Stimulated activated CD4-positive, alpha-beta T cell treated with anti-CD3 and anti-CD28 coated beads, TNF-alpha, amount 100 ng/mL, for 4 hours (primary cell): ENCODE data around the gene RPS15.
"Not testable (repeated sequence)": the region's sequence is repeated elsewhere in the genome, so short reads cannot be mapped to it uniquely, and the experiment has no call there.

ENCODE experiments used
- DNase-seq, 3 experiments: peaks; one replicate each; pipeline ENCODE4 v3.0.0-alpha.2; 2020; ENCODE audit warnings: low read depth in 3 of 3

Gene RPS15

DNA sequence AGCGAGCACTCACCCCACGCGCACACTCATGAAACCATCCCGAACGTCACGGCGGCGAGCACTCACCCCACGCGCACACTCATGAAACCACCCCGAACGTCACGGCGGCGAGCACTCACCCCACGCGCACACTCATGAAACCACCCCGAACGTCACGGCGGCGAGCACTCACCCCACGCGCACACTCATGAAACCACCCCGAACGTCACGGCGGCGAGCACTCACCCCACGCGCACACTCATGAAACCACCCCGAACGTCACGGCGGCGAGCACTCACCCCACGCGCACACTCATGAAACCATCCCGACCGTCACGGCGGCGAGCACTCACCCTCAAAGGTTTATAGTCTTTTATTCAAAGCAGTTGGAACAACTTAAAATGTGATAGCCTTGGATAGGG is 18.1 kb upstream of the RPS15 start:
- DNase-seq, result not testable (repeated sequence)

DNA sequence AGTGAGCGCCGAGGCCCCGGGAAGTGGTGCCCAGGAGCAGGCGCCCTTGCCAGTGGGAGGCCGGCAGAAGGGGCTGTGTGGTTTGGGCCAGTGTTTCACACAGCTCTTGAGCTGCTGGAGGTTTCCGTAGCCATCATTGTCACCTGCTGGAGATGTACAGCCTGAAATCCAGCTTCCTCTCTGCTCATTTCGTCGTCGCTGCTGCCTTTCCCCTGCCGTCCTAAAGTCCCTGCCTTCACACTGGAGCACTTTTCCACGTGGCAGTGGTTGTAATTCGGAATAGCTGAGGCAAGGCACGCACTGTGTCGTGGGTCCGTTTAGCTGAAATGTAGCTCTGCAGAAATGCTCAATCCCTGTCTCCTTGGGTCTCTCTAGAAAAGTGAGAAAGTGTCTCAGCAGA is 17.6 kb upstream of the RPS15 start:
- DNase-seq, result no peak

DNA sequence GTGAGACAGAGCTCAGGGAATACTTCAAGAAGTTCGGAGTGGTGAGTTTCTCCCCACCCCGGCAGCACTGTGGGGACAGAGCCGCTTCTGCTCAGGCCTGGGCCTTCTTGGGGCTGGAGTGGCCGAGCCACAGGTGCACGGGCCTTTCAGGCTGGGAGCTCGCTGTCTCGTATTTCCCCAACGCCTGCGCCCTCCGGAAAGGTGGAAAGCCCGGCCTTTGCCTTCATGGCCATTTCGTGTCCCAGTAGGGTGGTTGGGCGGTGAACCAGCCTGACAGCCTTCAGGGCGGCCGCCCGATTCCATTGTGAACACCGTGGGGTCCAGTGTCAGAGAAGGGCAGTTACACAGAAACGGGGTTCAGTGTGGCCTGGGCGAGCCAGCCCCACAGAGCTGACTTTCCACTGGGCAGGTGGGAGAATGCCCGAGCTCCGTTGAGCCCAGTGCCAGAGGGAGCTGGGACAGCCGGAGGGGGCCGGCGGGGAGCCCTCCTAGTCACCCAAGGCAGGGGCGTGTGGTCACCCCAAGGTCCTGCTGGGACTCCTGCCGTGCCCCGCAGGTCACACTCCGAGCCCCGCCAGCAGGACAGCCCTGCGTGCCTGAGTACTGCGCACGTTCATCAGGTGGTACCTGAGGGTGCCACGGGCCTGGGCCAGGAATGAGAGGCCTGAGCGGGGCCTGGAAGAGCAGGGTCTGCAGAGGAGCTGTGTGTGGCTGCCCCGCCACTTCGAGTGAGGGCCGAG is 16.8 kb upstream of the RPS15 start:
- DNase-seq, result no peak

DNA sequence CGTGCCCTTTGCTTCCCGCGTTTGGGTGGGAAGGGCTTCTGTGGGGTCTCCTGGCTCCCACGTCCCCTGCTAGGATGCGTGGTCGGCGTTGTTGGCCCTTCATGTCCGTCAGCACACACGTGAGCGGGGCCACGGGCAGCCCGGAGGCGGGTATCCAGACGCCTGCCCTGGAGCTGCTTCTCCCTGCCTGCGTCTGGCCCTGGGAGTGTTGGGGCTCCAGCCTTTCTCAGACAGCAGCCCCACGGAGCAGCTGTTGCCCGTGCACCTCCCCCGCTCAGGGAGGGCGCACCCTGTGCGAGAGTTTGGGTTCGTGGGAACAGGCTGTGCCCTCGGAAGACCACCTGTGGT is 16.3 kb upstream of the RPS15 start:
- DNase-seq, result no peak

DNA sequence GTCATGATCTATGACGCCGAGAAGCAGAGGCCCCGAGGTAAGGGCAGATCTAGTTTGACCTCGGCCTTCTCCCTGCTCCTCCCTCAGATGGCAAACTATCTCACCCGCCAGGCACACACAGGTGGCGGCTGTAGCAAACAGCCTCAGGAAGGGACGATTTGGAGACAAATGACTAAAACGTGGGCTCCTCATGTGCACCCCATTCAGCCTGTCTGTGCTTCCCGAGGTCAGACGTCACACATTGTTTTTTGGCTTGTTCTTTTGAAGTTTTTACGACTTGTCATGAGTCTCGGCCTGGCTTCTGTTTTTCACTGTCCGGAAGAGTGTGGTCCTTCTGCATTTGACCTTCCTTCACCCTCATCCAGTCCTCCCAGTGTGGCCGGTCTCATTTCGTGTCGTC is 15.8 kb upstream of the RPS15 start:
- DNase-seq, result no peak

DNA sequence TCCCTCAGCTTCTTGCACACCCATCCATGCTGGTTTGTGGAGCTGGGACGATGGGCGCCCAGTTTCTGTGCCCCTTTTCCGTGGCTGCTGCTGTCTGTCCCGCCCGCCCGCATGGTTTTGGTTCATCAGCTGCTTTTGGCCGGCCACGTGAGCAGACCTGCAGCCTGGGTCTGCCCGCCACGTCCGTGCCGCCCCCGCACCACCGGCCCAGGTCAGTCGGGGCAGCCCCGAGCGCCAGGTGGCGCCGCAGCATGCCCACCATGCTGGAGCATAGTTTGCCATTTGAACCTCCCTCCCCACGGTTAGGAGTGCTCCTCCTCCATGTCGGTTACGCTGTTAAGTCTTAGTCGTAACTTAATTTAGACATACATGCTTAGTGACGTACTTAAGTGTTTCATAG is 15.3 kb upstream of the RPS15 start:
- no peak for DNase-seq

DNA sequence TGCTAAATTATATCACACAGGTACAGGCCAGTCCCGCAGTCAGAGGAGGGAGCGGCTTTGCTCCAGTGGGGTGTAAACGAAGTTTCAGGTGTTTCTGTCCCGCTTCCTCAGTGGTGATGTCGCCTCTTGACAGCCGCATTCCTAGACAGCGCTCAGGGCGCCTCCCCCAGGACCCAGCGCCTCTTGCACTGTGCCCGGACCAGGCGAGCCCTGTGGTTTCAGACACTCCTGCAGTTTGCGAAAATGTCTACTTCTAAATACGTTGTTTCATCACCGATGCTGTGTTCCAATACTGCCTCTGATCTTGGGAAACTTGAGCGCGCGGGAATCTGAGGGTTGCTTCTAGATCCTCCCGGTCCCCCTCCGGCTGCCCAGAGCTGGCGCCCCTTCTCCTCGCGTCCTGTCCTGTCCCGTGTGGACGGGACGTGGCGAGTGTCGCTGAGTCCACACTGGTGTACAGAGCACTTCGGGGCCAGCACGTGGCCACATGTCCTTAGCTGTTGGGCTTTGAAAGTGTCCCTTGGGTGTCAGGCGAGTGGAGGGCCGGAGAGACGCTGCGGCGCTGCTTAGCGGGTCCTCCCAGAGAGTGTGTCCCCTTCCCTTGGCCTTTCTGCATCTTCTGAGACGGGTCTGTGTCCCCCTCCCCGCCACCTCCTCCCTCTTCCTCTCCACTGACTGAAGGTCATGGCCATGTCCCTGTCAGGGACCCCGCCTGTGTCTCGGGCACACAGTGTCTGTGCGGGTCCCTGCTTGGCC is 14.6 kb upstream of the RPS15 start:
- no peak for DNase-seq

DNA sequence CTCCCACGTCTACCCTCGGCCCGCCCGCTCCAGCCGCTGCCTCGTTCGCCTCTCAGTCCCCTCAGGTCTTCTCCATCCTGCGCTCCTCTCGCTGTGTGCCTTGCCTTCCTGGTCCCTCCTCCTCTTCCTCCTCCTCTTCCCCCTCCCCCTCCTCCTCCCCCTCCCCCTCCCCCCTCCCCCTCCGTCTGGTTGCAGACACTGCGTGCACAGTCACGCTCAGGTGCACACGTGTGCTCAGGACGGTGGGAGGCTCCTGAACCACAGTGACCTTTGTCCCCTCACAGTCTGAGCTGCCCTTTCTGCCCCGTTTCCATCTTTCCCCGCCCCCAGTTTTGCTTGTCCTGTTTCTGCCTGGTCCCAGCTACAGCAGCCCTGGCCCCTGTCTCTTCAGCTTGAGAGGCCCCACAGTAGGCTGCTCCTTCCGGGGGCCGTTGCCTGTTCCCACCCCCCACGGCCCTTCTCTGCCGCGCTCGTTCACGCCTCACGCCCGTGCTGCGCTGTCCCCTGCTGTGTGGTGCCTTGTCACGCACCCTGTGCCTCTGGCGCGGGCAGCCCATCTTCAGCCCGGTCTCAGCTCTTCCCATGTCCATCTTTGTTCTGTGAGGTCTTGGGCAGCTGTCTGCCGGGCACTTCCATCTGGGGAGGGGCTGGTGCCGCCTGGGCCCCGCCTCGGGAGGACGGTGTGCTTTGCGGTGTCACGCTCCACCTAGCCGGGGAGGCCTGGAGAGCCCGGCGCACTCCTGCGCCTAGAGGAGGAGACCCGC is 13.8 kb upstream of the RPS15 start:
- no peak for DNase-seq

DNA sequence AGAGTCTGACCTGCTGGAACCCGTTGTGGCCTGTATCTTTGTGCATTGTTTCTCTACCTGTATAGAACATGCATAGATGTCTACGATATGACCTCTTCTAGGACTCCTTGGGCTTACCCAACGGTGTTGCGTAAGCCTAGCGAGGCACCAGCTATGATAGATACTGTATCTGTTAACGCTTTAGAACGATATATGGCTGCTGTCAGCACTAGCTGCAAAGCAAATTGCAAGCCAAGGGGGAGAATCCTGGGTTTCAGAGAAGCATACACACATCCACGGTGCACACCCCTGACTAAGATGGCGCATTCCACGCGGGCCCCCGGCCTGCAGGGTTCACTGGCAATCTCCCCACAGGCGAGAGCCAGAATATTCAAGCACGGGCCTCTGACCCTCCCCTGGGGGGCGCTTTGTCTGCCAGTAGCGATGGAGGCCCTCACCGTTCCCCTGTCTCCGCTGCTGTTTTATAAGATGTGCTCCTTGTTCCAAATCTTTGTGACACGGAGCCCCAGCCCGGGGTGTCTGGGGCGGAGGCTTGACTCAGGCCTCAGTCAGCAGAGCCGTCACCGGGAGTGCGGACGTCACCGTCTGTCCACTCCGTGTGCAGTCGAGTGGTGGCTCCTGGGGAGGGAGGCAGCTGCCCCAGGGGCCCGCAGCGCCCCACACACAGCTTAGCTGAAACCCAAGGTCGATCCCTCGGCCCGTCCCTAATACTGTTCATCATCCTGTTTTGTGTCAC is 12.9 kb upstream of the RPS15 start:
- DNase-seq, result no peak

DNA sequence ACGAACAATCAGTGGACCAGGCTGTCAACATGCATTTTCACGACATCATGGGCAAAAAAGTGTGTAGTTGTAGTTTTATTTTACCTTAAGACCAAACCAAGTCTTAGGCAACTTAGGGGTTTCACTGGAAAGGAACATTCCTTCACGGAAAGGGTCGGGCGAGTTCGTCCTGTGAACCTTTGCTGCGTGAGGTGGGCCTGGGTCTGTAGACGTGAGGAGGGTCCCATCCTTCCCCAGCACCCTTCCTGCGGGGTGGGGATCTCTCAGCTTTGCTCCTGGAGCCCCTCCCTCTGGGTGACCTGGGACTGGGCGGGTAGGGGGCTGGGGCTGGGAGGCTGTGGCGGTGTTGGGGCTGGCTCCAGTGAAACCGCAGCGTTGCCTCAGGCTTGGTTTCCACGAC is 12.3 kb upstream of the RPS15 start:
- DNase-seq, result no peak

DNA sequence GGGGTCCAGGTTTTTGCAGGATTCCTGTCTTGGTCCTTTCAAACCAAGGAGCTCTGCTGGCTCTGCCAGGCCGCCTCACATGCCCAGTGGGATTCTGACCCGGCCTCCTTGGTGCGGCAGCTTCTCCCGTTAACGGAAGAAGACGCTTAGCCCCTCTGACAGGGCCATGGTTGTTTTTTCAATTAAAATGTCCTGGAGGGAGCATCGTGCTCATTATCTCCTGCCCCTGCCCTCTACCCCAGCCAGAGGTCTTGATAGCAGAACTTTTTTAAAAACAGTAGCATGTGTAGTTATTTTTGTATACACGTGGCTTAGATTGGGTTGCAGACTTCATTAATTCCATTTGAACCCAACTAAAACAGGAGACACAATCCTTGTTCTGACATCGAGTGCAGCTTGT is 11.5 kb upstream of the RPS15 start:
- DNase-seq, result no peak

DNA sequence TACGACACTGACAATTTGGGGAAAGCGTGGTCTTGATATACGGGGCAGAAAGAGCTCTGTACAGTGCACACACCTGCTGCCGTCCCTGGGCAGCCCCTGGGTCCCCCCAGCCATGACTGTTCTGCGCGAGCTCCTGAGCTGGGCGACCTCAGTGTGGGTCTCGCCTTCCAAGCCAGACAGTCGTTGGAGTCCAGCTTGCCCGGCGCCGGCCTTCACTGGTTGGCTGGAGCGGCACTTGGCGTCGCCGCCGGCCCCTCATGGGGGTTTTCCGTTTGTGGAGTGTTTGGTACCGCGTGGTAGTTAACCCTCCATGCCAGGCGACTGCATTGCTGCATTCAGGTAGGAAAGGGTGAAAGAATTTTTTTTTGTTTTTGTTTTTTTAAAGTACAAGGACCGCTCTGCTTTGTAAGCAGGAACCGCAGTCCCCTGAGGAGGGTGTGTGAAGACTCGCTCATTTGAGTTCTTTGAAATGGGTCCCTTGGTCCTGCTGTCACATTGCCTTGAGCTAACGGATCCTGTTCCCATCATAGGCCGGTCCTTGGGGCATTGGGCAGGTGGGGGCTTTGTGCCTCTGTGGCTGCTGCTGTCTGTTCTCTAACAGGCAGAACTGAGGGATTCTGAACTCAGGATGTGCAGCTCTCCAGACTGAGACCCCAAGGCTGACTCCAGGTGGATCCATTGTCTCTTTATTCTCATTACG is 10.8 kb upstream of the RPS15 start:
- no peak for DNase-seq

DNA sequence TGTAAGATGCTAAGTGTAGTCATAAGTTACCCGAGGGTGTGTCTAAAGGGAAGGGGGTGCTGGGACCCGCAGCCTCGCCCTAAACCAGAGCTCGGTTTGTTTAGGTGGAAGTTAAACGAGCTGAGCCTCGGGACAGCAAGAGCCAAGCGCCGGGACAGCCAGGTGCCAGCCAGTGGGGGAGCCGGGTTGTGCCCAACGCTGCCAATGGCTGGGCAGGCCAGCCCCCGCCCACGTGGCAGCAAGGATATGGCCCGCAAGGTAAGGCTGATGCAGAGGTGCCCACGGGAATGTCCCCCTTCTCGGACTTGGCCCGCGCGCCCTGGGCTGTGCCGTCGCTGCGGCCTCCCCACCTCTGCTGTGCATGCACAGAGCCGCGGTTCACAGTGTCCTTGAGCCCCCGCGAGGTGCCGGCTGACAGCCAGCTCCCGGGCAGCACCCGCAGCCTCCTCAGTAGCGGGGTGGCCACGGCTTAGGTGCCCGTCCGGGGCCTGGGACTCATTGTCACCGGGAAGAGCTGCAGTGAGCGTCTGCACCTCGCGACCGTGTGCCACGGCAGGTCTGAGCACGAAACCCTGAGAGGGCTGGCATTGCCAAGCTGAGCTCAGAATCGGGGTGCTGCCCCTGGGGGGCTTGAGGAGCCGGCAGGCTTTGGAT is 9.3 kb upstream of the RPS15 start:
- DNase-seq, result no peak

DNA sequence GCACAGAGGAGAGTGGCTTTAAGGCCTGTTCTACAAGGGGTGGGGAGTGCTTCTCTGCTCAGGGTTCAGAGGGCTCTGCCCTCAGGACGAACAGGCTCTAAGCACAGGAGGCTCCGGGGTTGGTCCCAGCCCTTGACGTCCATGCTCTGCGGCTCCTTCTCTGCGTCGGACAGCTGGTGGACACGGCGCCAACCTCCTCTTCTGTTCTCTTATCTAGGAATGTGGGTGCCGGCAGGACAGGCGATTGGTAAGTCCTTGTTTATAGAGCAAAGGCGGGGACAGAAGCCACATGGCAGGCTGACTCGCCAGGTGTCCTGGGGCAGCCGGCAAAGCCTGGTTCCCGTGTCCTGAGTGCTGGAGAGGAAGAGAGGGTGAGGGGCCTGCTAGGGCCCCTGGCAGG is 8.4 kb upstream of the RPS15 start:
- DNase-seq, result no peak

DNA sequence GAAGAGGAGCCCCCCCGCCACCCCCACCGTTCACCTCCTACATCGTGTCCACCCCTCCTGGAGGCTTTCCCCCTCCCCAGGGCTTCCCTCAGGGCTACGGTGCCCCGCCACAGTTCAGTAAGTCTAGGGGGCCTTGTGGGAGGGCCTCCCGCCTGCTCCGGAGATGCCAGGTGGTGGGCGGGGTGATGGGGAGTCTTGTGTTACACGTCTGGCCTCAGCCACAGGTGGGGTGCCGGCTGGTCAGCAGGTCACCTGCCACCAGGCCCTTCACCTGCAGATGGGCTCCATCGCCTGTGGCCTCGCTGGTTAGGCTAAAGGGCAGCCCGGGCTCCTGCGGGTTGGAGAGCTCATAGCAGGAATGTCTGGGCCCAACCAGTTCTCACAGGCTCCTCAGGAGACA is 8.0 kb upstream of the RPS15 start:
- no peak for DNase-seq

DNA sequence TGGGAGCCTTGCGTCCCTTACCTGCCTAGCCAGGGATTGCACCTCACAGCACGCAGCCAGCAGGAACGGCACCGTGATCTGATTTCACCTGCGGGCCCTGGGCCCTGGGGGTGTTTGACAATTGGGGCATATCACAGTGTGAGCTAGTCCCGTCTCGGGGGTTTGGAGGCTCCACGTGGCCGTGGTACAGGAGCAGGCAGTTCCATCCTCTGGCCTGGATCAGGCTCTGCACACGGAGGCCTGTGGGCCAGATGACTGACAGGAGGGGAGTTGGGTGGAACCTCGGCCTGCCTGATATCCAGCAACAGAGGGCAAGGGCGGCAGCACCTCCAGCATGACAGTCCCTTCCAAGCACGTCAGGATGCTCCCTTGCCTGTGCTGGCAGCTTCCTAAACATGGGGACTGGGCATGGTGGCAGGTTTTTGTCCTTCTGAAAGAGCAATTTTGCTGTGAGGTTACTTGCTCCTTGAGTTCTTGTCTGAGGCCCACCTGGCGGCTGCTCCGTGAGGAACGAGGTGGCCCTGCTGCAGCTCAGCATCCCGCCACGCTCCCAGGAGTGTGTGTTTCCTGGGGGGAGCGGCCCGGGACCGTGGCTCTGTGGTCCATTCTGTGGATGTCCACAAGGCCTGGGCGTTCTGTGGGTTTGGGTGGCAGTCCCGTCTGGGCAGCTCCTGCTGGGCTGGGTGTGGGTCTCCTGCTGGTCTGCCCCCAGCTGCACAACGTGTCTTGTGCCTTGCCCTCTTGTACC is 6.3 kb upstream of the RPS15 start:
- DNase-seq, result no peak

DNA sequence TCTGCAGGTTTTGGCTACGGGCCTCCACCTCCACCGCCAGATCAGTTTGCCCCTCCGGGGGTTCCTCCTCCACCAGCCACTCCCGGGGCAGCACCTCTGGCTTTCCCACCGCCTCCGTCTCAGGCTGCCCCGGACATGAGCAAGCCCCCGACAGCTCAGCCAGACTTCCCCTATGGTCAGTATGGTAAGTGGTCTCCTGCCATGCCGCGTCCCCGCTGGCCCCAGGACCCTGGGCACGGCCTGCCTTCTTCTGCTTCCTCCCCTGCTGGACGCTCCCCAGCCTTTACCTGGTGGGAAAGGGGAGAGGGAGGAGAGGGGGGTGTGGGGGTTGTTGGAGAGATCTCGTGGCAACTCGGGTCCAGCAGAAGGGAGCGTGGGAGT is 5.7 kb upstream of the RPS15 start:
- DNase-seq, result no peak

DNA sequence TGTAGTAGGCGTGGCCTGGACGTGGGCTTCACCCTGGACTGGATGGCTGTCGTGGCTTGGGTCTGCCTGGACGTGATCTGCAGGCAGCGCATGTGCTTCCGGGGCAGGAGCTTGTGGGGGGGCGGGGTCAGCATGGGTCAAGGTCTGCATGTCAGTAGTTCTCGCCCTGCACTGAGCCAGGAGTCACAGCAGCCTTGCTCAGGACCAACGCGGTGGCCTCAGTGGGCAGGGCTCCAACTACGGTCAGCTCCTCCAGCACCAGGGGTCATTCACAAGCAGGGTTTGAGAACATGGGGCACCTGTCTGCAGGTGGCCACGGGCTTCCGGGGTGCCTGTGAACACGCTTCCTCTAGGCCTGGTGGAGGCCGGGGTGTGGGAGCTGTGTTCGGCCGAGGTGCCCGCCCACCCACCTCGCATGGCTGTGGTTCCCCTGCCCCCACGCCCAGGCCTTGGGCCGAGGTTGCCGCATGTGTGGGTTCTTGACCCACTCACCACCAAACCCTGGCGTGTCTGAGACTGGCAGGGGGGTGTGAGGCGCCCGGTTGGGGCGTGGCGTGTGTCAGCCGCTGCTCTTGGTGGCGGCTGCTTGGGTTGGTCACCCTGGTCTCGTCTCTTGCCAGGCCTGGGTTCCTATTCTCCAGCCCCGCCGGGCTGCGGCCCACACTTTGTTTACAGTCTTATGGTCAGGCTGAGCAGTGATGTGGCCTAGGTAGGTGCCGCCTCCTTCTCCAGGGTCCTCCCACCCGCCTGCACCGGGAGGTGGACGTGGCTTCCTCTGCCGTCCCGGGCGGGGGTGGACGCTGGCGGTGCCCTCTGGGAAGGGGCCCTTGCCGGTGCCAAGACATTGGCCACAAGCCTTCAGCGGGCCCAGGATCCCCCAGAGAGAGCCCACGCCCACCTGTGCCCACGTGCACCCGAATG is 4.8 kb upstream of the RPS15 start:
- no peak for DNase-seq

DNA sequence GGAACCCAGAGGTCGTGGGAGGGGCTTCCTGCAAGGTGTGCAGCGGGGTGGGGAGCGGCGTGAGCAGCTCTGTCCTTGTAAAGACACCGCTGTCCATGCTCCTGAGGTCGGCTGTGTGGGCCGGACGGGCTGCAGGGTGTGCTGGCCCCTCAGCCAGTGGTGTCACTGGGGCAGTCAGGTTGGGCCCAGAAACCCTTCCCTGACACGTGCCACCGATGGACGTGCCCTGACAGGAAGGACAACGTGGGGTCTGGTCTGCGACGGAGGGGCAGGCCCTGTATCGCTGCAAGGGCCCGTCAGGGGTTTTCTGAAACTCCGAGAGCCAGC is 4.2 kb upstream of the RPS15 start:
- DNase-seq, result no peak
